Panc1 (cell line): Measurements from ENCODE around the gene PAQR4.

Experiments used
- CTCF ChIP-seq: fragments of 450-650 bp; IDR thresholded peaks from 2 replicates; pipeline ENCODE4 v1.5.1; 2017; ENCODE audit warnings: mild to moderate bottlenecking
- POLR2AphosphoS5 ChIP-seq: IDR thresholded peaks from 2 replicates; pipeline ENCODE4 v1.6.1; 2012; ENCODE audit warnings: mild to moderate bottlenecking, low read depth, low read length, moderate library complexity
- SIN3A ChIP-seq: IDR thresholded peaks from 2 replicates; pipeline ENCODE4 v1.6.1; 2012; ENCODE audit warnings: low read depth, mild to moderate bottlenecking, low read length, moderate library complexity, borderline replicate concordance; ENCODE audit not compliant: insufficient read depth
- TCF7L2 ChIP-seq: IDR thresholded peaks from 2 replicates; pipeline ENCODE4 v1.6.1; 2011; ENCODE audit warnings: mild to moderate bottlenecking, low read depth, low read length, inconsistent platforms

DNA sequence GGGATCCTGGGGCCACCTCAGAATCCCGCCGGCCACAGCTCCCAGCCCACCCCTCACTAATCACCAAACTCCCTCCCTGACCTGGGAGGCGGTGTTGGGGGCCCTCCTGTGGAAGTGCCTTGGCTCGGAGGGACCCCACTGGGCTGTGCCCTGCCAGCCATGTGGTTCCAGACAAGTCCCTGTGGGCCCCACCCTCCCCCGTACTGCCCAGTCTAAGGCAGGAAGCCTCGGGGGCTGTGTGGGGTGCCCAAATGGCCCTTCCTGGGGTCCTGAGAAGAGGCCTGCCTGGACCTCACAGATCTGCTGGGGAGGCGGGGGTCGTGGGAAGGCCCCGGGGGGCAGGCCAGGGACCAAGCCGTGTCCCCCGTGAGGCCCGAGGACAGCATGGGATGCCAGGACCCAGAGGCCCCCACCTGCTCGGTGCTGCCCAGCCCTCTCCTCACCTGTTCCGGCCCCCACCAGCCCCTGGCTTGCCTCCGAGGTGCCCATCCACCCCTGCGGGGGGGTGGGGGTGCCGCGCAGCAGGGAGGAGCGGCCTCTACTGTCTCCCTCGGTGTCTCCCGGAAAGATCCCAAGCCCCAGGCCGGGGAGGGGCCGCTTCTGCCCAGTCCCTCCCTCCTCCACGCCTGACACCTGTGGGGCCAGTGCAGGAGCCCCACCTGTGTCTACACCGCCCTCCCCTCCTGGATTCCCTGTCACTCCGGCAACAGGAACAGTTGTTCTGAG lies 14.3 kb upstream of the PAQR4 start:
- TF ChIP-seq CTCF, result no peak
- TF ChIP-seq POLR2AphosphoS5, result no peak
- no peak for TF ChIP-seq SIN3A
- no peak for TF ChIP-seq TCF7L2
